NCI-H2196 treated with DMSO at 0.1 percent for 48 hours (cell line): Measurements from ENCODE around the gene TOP3B.
"Not testable (repeated sequence)": the region's sequence is repeated elsewhere in the genome, so short reads cannot be mapped to it uniquely, and the experiment has no call there.

Experiments used
- DNase-seq: peaks from one replicate; lab custom pipeline; 2025; ENCODE audit not compliant: unreplicated experiment; lab: John Stamatoyannopoulos, UW

Gene TOP3B

GRCh38 chr22:21927174-21927823 is 55.3 kb downstream of the TOP3B start:
- DNase-seq: no peak

GRCh38 chr22:21926728-21927127 is 55.9 kb downstream of the TOP3B start:
- no peak for DNase-seq

GRCh38 chr22:21923163-21923561 is 59.4 kb downstream of the TOP3B start:
- no peak for DNase-seq

GRCh38 chr22:21922370-21923162 is 60.0 kb downstream of the TOP3B start:
- DNase-seq: no peak

- no peak for DNase-seq
Observed at GRCh38 chr22:21921729-21922128, 60.9 kb downstream of the TOP3B start.

GRCh38 chr22:21921184-21921721 is 61.3 kb downstream of the TOP3B start:
- no peak for DNase-seq

GRCh38 chr22:21920341-21921183 is 62.0 kb downstream of the TOP3B start:
- no peak for DNase-seq

GRCh38 chr22:21919526-21920307 is 62.9 kb downstream of the TOP3B start:
- DNase-seq: no peak

- no peak for DNase-seq
Observed at GRCh38 chr22:21918466-21919185, 64.0 kb downstream of the TOP3B start.

- no peak for DNase-seq
Observed at GRCh38 chr22:21917959-21918261, 64.7 kb downstream of the TOP3B start.

- DNase-seq: no peak
Observed at GRCh38 chr22:21917181-21917958, 65.2 kb downstream of the TOP3B start.

- DNase-seq: no peak
Observed at GRCh38 chr22:21916309-21916918, 66.2 kb downstream of the TOP3B start.

- DNase-seq: no peak
Observed at GRCh38 chr22:21915624-21916308, 66.8 kb downstream of the TOP3B start.

GRCh38 chr22:21914033-21914642 is 68.4 kb downstream of the TOP3B start:
- not testable (repeated sequence) for DNase-seq

GRCh38 chr22:21910367-21910766 is 72.2 kb downstream of the TOP3B start:
- not testable (repeated sequence) for DNase-seq

- no peak for DNase-seq
Observed at GRCh38 chr22:21909871-21910270, 72.7 kb downstream of the TOP3B start.

- DNase-seq: no peak
Observed at GRCh38 chr22:21907638-21908522, 74.7 kb downstream of the TOP3B start.
